SK-N-MC (cell line): Measurements from ENCODE around the gene PPP4R4.
"Not testable (repeated sequence)": the region's sequence is repeated elsewhere in the genome, so short reads cannot be mapped to it uniquely, and the experiment has no call there.

Experiments
- DNase-seq: peaks from one replicate; pipeline ENCODE4 v3.0.0-alpha.2; 2011; ENCODE audit warnings: low read depth, low spot score
- H3K27ac ChIP-seq: fragments of 200-600 bp; sonication (generic); 2 replicates; pipeline ENCODE4 v1.5.1; 2016; ENCODE audit warnings: mixed run types
- H3K36me3 ChIP-seq: fragments of 200-600 bp; sonication (generic); 2 replicates; pipeline ENCODE4 v1.6.1; 2017; ENCODE audit warnings: antibody characterized with exemption, low read length, mixed read lengths; ENCODE audit not compliant: insufficient read depth
- H3K4me3 ChIP-seq: fragments of 200-600 bp; sonication (generic); 2 replicates; pipeline ENCODE4 v1.5.1; 2016
- H3K9ac ChIP-seq: fragments of 200-600 bp; sonication (generic); 2 replicates; pipeline ENCODE4 v1.8.0; 2017; ENCODE audit warnings: mixed run types, mixed read lengths; ENCODE audit not compliant: insufficient read length
- H3K9me3 ChIP-seq: fragments of 200-600 bp; sonication (generic); 2 replicates; pipeline ENCODE4 v1.6.1; 2017; ENCODE audit warnings: low read depth, mild to moderate bottlenecking, antibody characterized with exemption, low read length, moderate library complexity, mixed read lengths
- EZH2 ChIP-seq: fragments of 200-600 bp; sonication (generic); IDR thresholded peaks from one replicate; pipeline ENCODE4 v1.6.1; 2017; ENCODE audit warnings: antibody characterized with exemption
- FOXP2 ChIP-seq: optimal IDR thresholded peaks from 2 replicates; pipeline ENCODE3; 2011; ENCODE audit warnings: mild to moderate bottlenecking, moderate library complexity; ENCODE audit not compliant: insufficient read depth; ENCODE audit errors: extremely low read length, control extremely low read depth
- POLR2AphosphoS5 ChIP-seq: IDR thresholded peaks from 2 replicates; pipeline ENCODE4 v1.6.1; 2012; ENCODE audit warnings: mild to moderate bottlenecking, low read depth, low read length, borderline replicate concordance

The PPP4R4 gene

GRCh38 chr14:94290197-94290596 lies 116.1 kb downstream of the PPP4R4 start:
- Histone ChIP-seq H3K9me3 (no peaks in the 10 kb centered on the region), H3K36me3 (no peaks in the 10 kb centered on the region), H3K4me3 (no peak overlapping the region), H3K27ac (no peak overlapping the region), H3K9ac (no peak overlapping the region)
- TF ChIP-seq FOXP2 = no peak
- TF ChIP-seq EZH2 = no peak
- no peak for TF ChIP-seq POLR2AphosphoS5
- no peak for DNase-seq

- H3K4me3 ChIP-seq = no peak overlapping the region
- H3K36me3 ChIP-seq = no peaks in the 10 kb centered on the region
- no peak for TF ChIP-seq FOXP2
- TF ChIP-seq POLR2AphosphoS5 = no peak
- TF ChIP-seq EZH2 = no peak
- no peak overlapping the region for H3K9ac ChIP-seq
- no peak overlapping the region for H3K27ac ChIP-seq
- no peak for DNase-seq
- H3K9me3 ChIP-seq = no peaks in the 10 kb centered on the region
These were observed 117.2 kb downstream of the PPP4R4 start for GRCh38 chr14:94291159-94291905.

GRCh38 chr14:94291906-94292525 lies 117.9 kb downstream of the PPP4R4 start:
- Histone ChIP-seq H3K36me3 (no peaks in the 10 kb centered on the region), H3K9ac (no peak overlapping the region), H3K27ac (no peak overlapping the region), H3K4me3 (no peak overlapping the region), H3K9me3 (no peaks in the 10 kb centered on the region)
- TF ChIP-seq POLR2AphosphoS5 (no peak), EZH2 (no peak), FOXP2 (no peak)
- DNase-seq = no peak

- no peaks in the 10 kb centered on the region for H3K9me3 ChIP-seq
- TF ChIP-seq EZH2 (no peak), FOXP2 (no peak), POLR2AphosphoS5 (no peak)
- no peak for DNase-seq
- no peak overlapping the region for H3K9ac ChIP-seq
- H3K36me3 ChIP-seq = no peaks in the 10 kb centered on the region
- H3K27ac ChIP-seq = no peak overlapping the region
- no peak overlapping the region for H3K4me3 ChIP-seq
These were observed 118.4 kb downstream of the PPP4R4 start for GRCh38 chr14:94292526-94292871.

- Histone ChIP-seq H3K27ac (no peak within 1 kb of the TSS), H3K9me3 (no peaks in the 10 kb centered on the region), H3K4me3 (no peak within 1 kb of the TSS), H3K36me3 (no peaks in the 10 kb centered on the region), H3K9ac (no peak within 1 kb of the TSS)
- DNase-seq = no peak
- no peak for TF ChIP-seq POLR2AphosphoS5
- no peak for TF ChIP-seq EZH2
- TF ChIP-seq FOXP2 = no peak
These were observed 118.9 kb downstream of the PPP4R4 start, which contains the start of gene SERPINA10 for GRCh38 chr14:94292872-94293577. Gene SERPINA10 (minus strand): TSS chr14:94293268. CDS start chr14:94290593, 2,675 bp downstream.

- DNase-seq = no peak
- Histone ChIP-seq H3K36me3 (no peaks in the 10 kb centered on the region), H3K9ac (no peak overlapping the region), H3K4me3 (no peak overlapping the region), H3K27ac (no peak overlapping the region), H3K9me3 (no peaks in the 10 kb centered on the region)
- TF ChIP-seq FOXP2 (no peak), POLR2AphosphoS5 (no peak), EZH2 (no peak)
These were observed 119.4 kb downstream of the PPP4R4 start for GRCh38 chr14:94293578-94293924.

- DNase-seq = no peak
- TF ChIP-seq FOXP2 (no peak), POLR2AphosphoS5 (no peak), EZH2 (no peak)
These were observed 121.4 kb downstream of the PPP4R4 start for GRCh38 chr14:94295360-94296180.

GRCh38 chr14:94296181-94296545 lies 122.0 kb downstream of the PPP4R4 start:
- H3K36me3 ChIP-seq, DNase-seq, H3K4me3 ChIP-seq, H3K9ac ChIP-seq, H3K9me3 ChIP-seq, H3K27ac ChIP-seq: not testable (repeated sequence)

More at GRCh38 chr14:94295360-94296180, 121.4 kb downstream of the PPP4R4 start:
- no peak overlapping the region for H3K4me3 ChIP-seq
- no peaks in the 10 kb centered on the region for H3K9me3 ChIP-seq
- H3K36me3 ChIP-seq = no peaks in the 10 kb centered on the region
- no peak overlapping the region for H3K9ac ChIP-seq
- no peak overlapping the region for H3K27ac ChIP-seq
